ENCODE data around the gene THSD1.

GRCh38 chr13:52348071-52348470, 57.9 kb downstream of the THSD1 start:
- no peak for TF ChIP-seq CTCF (IDR thresholded peaks at IDR 0.05)
- no peak for TF ChIP-seq POLR2A (IDR thresholded peaks at IDR 0.05)

Measured in esophagus squamous epithelium (tissue), 4 donors.